HCT116 (cell line): Measurements from ENCODE around the gene CTSW.

Experiments used
- ATF3 ChIP-seq: IDR thresholded peaks from 2 replicates; pipeline ENCODE4 v1.6.1; 2012
- CEBPB ChIP-seq: IDR thresholded peaks from 2 replicates; pipeline ENCODE4 v1.6.1; 2012; ENCODE audit warnings: low read depth
- CTCF ChIP-seq, 3 experiments: fragments of 200-600 bp in 1 of 3; sonication (generic) in 1 of 3; IDR thresholded peaks in 2 of 3; conservative IDR thresholded peaks in 1 of 3; 2 replicates each; pipeline ENCODE4 v1.5.1; 2012 to 2017; ENCODE audit warnings: low read depth in 2 of 3, low read length in 2 of 3, antibody characterized with exemption in 1 of 3, borderline replicate concordance in 1 of 3, control low read depth in 1 of 3, mild to moderate bottlenecking in 1 of 3, mixed read lengths in 1 of 3, mixed run types in 1 of 3, moderate library complexity in 1 of 3; ENCODE audit not compliant: insufficient read depth in 1 of 3
- FOSL1 ChIP-seq: IDR thresholded peaks from 2 replicates; pipeline ENCODE4 v1.6.1; 2012; ENCODE audit warnings: low read depth
- POLR2A ChIP-seq: IDR thresholded peaks from 2 replicates; pipeline ENCODE4 v1.7.0; 2011; ENCODE audit warnings: borderline replicate concordance; ENCODE audit not compliant: insufficient read depth, insufficient read length; ENCODE audit errors: extremely low read depth
- RAD21 ChIP-seq: IDR thresholded peaks from 2 replicates; pipeline ENCODE4 v1.6.1; 2012; ENCODE audit warnings: low read depth, mild to moderate bottlenecking
- SP1 ChIP-seq: IDR thresholded peaks from 2 replicates; pipeline ENCODE4 v1.6.1; 2012; ENCODE audit warnings: low read depth
- TF ChIP-seq, protein P1 (sequence below): IDR thresholded peaks from 2 replicates; pipeline ENCODE4 v1.6.1; 2012

DNA sequence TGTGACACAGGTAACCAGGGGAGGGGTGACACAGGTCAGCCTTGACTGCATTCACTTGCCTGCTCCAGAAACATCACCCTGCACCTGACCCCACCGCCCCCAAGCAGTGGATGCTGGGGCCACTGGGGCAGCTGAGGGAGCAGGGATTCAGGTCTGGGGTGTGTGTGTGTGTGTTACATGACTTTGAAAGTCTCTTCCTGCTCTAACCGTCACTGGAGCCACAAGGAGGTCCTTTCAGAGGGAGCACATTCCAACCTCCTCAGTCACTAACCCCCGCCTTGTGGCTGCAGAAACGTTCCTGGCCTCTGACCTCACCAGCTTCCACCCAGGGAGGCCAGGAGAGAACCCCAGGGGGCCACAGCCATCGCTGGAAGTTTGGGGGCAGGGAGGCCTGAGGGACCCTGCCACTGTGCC lies 23.4 kb downstream of the CTSW start:
- no peak for TF ChIP-seq FOSL1
- no peak for TF ChIP-seq CTCF (IDR thresholded peaks at IDR 0.05 in 2 of 3, conservative IDR thresholded peaks at IDR 0.05 in 1 of 3; ENCODE audit: borderline replicate concordance in 1 of 3, insufficient read depth in 1 of 3, low read depth in 2 of 3, low read length in 2 of 3)
- TF ChIP-seq SP1 = no peak
- no peak for TF ChIP-seq RAD21
- no peak for TF ChIP-seq ATF3
- TF ChIP-seq CEBPB = no peak
- TF ChIP-seq, protein P1, sequence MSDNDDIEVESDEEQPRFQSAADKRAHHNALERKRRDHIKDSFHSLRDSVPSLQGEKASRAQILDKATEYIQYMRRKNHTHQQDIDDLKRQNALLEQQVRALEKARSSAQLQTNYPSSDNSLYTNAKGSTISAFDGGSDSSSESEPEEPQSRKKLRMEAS = no peak
- no peak for TF ChIP-seq POLR2A
